NCI-H446 treated with DMSO at 0.1 percent for 48 hours (cell line): ENCODE data around the gene MKKS.

Source experiments
- DNase-seq: peaks from one replicate; lab custom pipeline; 2025; lab: John Stamatoyannopoulos, UW

MKKS gene

DNA sequence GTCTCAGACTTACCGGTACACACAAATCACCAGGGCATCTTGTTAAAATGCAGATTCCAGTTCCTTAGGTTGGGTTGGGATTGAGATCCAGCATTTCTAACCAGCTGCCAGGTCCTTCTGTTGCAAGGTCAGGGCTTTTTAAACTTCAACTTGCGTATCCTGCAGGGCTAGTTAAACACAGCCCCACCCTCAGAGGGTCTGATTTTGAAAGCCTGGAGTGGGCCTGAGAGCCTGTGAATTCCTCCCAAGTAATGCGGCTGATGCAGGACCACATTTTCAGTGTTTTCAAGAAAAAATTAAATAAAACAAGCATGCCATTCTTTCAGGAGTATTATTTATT lies 65.3 kb downstream of the MKKS start:
- no peak for DNase-seq

DNA sequence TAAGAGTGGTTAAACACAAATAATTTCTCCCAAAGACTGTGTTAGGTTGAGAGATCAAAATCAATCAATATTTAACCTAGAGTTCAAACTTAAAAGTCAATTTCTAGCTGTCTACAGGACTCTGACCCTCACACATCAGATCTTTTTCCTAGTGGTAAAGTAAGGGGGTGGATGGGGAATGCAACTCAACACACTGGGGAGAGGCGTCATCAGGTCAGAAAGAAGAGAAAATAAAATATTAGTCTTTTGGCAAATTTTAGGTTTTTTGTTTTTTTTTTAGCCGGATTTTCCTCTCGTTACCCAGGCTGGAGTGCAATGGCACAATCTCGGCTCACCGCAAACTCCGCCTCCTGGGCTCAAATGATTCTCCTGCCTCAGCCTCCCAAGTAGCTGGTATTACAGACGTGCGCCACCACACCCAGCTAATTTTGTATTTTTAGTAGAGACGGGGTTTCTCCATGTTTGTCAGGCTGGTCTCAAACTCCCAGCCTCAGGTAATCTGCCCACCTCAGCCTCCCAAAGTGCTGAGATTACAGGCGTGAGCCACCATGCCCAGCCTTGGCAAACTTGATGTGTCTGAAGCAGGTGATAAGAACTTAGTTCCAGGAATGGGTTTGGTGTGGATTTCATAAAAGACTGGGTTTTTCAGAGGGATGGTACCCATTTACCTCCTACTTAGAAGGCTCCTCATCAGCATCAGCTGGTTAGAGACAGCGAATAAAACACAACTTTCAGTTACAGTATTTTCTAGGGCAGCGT lies 65.9 kb downstream of the MKKS start:
- no peak for DNase-seq

DNA sequence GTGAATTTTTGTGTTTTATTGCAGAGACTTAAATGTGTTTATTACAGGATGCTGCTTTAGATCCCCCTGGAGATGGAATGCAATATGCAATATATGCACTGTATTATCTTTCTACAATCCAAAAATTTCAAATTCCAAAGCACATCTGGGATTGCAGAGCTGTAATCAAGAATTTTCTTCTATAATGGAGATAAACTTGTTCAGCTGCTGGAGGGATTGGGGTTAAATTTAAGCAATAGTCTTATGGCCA lies 66.4 kb downstream of the MKKS start:
- no peak for DNase-seq

DNA sequence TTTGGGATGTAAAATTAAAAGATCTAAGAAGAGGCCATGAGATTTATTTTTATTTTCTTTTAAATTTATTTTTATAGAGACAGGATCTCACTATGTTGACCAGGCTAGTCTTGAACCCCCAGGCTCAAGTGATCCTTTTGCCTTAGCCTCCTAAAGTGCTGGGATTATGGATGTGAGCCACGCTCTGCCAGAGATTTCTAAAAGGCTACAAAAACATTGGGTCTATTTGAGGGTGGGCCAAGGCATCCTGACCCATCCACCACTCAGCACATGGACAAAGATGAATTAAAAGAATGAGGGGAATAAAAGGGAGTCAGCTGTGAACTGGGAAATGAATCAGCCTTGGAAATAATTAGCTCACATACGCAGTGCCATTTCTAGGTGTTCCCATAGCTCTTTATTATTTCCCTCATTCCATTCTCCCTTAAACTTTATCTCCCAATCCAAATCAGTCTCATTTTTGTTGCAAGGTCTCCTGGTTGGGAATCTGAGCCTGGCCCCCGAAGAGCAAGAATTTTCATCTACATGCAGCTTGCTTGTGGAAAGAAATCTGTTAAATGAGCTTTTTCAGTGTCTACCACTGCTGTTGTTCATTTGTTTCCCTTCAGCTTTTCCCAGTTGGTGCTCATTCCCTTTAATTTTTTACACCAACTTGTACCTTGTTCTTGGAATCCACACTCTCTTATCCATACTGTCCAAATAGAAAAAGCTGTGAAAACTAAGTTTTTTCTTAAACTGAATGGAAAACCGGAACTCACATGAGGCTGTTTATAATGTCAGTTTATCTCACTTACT lies 66.9 kb downstream of the MKKS start:
- no peak for DNase-seq

DNA sequence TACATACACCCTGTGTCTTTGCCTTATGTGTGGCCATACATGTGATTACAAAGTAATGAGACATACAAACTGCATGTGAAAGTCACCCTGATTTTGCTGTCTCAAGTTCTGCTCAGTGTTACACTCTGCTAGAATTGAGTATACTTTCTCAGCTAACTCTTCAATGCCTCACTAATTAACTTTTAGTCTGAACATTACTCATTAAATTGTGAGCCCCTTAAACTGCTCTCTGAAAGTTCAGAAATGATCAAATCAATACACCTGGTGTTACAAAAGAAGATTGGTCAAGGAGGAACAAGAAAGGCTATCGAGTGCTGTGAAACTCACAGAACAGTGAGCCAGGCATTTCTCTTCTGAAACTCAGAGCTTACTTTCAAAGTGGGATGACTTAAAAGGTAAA lies 71.3 kb downstream of the MKKS start:
- DNase-seq: no peak

DNA sequence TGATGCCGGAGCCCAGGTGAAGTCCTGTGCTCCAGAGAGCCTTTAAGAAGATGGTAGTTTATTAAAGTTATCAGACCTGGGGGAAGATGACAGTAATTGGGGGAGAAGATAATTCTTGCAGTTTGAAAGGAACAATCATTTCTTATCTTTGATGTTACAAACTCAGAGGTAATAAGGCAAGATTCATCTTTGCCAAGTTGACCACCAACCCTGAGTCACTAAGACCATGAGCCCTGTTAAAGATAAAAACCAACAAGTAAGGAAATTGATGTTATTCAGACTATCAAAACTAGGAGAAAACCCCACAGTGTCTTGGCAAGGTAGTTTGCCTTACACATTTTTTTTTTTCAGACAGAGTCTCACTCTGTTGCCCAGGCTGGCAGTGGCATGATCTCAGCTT lies 73.1 kb downstream of the MKKS start:
- no peak for DNase-seq

DNA sequence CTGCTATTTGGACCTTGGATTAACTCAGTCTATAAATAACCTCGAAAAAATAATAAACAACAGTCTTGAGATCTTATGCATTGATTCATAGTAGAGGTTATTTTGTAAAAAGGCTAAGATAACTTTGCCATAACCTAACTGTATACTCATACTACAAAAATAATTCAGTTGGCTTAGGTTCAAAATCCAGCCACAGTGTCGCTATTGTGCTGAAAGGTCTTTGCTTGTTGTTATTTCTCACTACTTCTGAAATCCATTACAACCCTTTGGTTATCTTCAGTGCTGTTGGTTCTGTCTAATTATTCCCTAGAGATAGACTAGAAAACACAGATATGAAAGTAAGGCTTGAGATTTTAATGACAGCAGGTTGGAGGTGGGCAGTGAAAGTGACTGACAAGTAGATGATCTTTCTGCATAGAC lies 74.4 kb downstream of the MKKS start:
- no peak for DNase-seq

DNA sequence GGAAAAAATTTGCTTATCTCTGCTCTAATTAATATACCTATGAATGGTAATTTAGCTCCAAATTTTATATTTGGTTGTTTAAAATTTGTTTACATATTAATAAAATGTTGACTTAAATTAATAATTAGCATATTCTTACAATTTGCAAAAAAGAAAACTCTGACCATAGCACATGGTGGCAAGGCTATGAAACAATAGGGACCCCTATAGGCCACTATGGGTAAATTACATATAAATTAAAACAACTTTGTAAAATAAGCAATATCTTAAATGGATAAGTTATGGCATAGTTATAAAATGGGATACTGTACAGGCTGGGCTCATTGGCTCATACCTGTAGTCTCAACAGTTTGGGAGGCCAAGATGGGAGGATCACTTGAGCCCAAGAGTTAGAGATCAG lies 76.0 kb downstream of the MKKS start:
- DNase-seq: peak; percentile 22

DNA sequence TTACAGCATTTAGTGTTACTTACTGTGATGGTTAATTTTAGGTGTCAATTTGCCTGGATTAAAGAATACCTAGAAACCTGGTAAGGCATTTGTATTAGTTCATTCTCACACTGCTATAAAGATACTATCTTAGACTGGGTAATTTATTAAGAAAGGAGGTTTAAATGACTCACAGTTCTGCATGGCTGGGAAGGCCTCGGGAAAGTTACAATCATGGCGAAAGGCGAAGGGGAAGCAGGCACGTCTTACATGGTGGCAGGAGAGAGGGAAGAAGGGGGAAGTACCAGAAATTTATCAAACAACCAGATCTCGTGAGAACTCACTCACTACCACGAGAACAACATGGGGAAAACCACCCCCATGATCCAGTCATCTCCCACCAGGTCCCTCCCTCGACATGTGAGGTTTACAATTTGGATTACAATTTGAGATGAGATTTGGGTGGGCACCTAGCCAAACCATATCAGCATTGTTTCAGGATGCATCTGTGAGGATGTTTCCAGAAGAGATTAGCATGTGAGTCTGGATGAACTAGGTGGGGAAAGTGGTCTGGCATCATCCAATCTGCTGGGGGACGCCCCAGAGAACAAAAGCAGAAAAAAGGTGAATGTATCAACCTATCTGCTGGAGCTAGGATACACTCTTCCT lies 76.8 kb downstream of the MKKS start:
- DNase-seq: no peak

DNA sequence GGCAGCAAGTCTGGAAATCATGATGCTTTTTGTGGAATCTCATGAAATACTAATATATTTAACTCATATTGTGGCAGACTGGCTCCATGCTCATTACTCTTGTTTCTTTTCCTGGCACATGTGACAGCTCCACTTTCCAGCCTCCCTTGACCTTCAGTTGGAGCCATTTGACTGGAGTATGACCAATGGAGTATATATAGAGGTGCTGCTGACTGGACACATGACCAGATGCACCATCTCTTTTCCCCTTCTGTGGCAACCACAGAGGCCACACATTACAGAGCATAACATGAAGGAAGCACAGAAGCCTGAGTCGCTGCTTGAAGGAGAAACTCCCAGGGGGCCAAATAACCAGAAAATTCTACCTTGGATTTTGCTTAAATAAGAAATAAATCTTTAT lies 77.4 kb downstream of the MKKS start:
- no peak for DNase-seq

DNA sequence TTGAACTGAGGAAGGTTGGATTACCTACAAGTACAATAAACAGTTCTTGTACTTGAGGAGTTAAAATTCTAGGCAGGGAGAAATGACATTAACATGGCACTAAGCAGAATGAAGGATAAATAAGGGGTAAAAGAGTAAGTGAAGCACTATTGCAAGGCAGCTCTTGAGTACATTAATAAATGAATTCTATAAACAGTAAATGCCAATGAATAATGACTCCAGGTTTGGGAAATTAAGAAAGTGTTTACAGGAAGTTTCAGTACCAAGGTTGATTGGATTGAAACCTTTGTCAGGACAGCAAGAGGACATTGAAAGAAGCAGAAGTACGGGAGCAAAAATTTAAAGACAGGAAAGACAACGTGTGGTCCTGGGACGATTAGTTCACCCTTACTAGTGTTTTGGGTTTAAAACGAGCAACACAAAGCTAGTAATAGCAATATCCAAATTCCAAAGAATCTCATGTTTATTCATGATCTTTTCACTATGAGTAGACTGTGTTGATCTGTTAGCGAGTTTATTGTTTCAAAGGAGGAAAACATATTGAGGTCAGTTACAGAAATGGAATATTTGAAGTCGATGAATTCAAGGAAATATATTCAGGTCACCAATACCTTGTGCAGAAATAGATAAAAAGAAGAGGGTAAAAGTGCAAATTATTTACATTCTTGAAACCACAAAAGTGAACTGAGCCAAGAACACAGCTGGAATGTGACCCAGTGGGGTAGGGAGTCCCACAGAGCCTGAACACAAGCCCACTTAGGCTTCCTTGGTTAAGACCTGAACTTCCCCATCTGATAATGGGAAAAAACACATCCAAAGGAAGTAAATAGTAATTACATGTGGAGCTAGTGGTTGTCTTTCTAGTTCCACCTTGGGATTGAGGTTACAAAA lies 80.8 kb downstream of the MKKS start:
- DNase-seq: no peak
